Femur (tissue), 1 donor: ENCODE results near the gene WNT10A.
A peak's percentile ranks its signal among the peaks of the same experiment; 100 is the strongest.
"Not testable (repeated sequence)": the region's sequence is repeated elsewhere in the genome, so short reads cannot be mapped to it uniquely, and the experiment has no call there.

Source experiments
- DNase-seq: peaks from one replicate; pipeline ENCODE4 v3.0.0-alpha.2; 2017

Gene WNT10A

GRCh38 chr2:218894880-218895157 is 14.2 kb downstream of the WNT10A start:
- no peak for DNase-seq

- DNase-seq = no peak
These were observed 14.7 kb downstream of the WNT10A start for GRCh38 chr2:218895326-218895725.

GRCh38 chr2:218895759-218896500 is 15.3 kb downstream of the WNT10A start:
- no peak for DNase-seq

GRCh38 chr2:218896501-218897393 is 16.1 kb downstream of the WNT10A start:
- DNase-seq = no peak

GRCh38 chr2:218897394-218898108 is 16.9 kb downstream of the WNT10A start:
- DNase-seq = no peak

- DNase-seq = peak; percentile 83
These were observed 17.6 kb downstream of the WNT10A start for GRCh38 chr2:218898109-218898878.

GRCh38 chr2:218899147-218899546 is 18.5 kb downstream of the WNT10A start:
- DNase-seq = no peak

GRCh38 chr2:218902427-218902826 is 21.8 kb downstream of the WNT10A start:
- DNase-seq = no peak

GRCh38 chr2:218904176-218904575 is 23.5 kb downstream of the WNT10A start:
- no peak for DNase-seq

- peak; percentile 90 for DNase-seq
These were observed 28.3 kb downstream of the WNT10A start for GRCh38 chr2:218908721-218909619.

- no peak for DNase-seq
These were observed 30.1 kb downstream of the WNT10A start for GRCh38 chr2:218910741-218911140.

- DNase-seq = no peak
These were observed 39.9 kb downstream of the WNT10A start for GRCh38 chr2:218920504-218920903.

GRCh38 chr2:218924757-218925156 is 44.1 kb downstream of the WNT10A start:
- no peak for DNase-seq

- DNase-seq = no peak
These were observed 44.8 kb downstream of the WNT10A start for GRCh38 chr2:218925434-218925833.

- no peak for DNase-seq
These were observed 46.8 kb downstream of the WNT10A start for GRCh38 chr2:218927422-218927821.

- DNase-seq = no peak
These were observed 47.2 kb downstream of the WNT10A start for GRCh38 chr2:218927876-218928275.

- not testable (repeated sequence) for DNase-seq
These were observed 49.8 kb downstream of the WNT10A start for GRCh38 chr2:218930488-218930887.

- DNase-seq = not testable (repeated sequence)
These were observed 51.1 kb downstream of the WNT10A start for GRCh38 chr2:218931751-218932150.
